HG02885 (cell line): ENCODE measurements around the gene ZP2.
"Not testable (repeated sequence)": the region's sequence is repeated elsewhere in the genome, so short reads cannot be mapped to it uniquely, and the experiment has no call there.

Experiments
- ATAC-seq: cut with Tn5 transposase; IDR thresholded peaks from one replicate; pipeline ENCODE4 v1.9.1; 2021; ENCODE audit warnings: mild to moderate bottlenecking; ENCODE audit not compliant: unreplicated experiment, poor library complexity

The ZP2 gene

GRCh38 chr16:21153124-21153729, 58.1 kb downstream of the ZP2 start:
- not testable (repeated sequence) for ATAC-seq

DNA sequence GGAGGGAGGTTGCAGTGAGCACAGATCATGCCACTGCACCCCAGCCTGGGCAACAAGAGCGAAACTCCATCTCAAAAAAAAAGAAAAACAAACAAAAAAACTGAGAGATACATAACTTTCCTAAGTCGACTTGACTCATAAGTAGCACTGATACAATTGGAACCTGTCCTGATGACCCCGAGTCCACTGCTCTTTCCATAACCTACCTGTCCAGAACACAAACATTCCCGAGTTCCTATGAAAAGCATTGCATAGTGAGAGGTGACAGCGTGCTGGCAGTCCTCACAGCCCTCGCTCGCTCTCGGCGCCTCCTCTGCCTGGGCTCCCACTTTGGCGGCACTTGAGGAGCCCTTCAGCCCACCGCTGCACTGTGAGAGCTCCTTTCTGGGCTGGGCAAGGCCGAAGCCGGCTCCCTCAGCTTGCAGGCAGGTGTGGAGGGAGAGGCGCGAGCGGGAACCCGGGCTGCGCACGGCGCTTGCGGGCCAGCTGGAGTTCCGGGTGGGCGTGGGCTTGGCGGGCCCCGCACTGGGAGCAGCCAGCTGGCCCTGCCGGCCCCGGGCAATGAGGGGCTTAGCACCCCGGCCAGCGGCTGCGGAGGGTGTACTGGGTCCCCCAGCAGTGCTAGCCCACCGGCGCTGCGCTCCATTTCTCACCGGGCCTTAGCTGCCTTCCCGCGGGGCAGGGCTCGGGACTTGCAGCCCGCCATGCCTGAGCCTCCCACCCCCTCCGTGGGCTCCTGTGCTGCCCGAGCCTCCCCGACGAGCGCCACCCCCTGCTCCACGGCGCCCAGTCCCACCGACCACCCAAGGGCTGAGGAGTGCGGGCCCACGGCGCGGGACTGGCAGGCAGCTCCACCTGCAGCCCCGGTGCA, 59.0 kb downstream of the ZP2 start:
- ATAC-seq: not testable (repeated sequence)

GRCh38 chr16:21150375-21151001, 60.9 kb downstream of the ZP2 start, which contains the start of gene DNAH3:
DNAH3 (minus strand) TSS chr16:21150846; CDS start chr16:21150319, 527 bp downstream.
- ATAC-seq: no peak
